Stimulated activated CD4-positive, alpha-beta T cell treated with anti-CD3 and anti-CD28 coated beads, Interleukin-12 subunit alpha, Interleukin-12 subunit beta, amount 100 ng/mL, for 48 hours (primary cell): ENCODE results near the gene MIGA1.
"Not testable (repeated sequence)": the region's sequence is repeated elsewhere in the genome, so short reads cannot be mapped to it uniquely, and the experiment has no call there.

Source experiments
- DNase-seq, 3 donors: peaks; one replicate each; pipeline ENCODE4 v3.0.0-alpha.2; 2020; ENCODE audit warnings: low read depth in 2 of 3, low spot score in 1 of 3

MIGA1 gene

GRCh38 chr1:77797991-77798390 is 18.5 kb downstream of the MIGA1 start:
- DNase-seq = no peak

- no peak for DNase-seq
These were observed 22.6 kb downstream of the MIGA1 start for GRCh38 chr1:77802026-77802425.

- no peak for DNase-seq
These were observed 23.9 kb downstream of the MIGA1 start for GRCh38 chr1:77803371-77803770.

- DNase-seq = not testable (repeated sequence)
These were observed 30.5 kb downstream of the MIGA1 start for GRCh38 chr1:77809787-77810462.

- not testable (repeated sequence) for DNase-seq
These were observed 32.1 kb downstream of the MIGA1 start for GRCh38 chr1:77811589-77811988.

GRCh38 chr1:77817368-77818209 is 38.1 kb downstream of the MIGA1 start:
- no peak for DNase-seq

- no peak for DNase-seq
These were observed 40.7 kb downstream of the MIGA1 start for GRCh38 chr1:77820121-77820520.

GRCh38 chr1:77824079-77824478 is 44.6 kb downstream of the MIGA1 start:
- DNase-seq = no peak

- DNase-seq = no peak
These were observed 45.2 kb downstream of the MIGA1 start for GRCh38 chr1:77824694-77825093.

- no peak for DNase-seq
These were observed 45.8 kb downstream of the MIGA1 start for GRCh38 chr1:77825131-77825709.

GRCh38 chr1:77826851-77827250 is 47.4 kb downstream of the MIGA1 start:
- DNase-seq = not testable (repeated sequence)

GRCh38 chr1:77828098-77828497 is 48.6 kb downstream of the MIGA1 start:
- DNase-seq = no peak

GRCh38 chr1:77829851-77830250 is 50.4 kb downstream of the MIGA1 start:
- no peak for DNase-seq

GRCh38 chr1:77830946-77831345 is 51.5 kb downstream of the MIGA1 start:
- DNase-seq = no peak

GRCh38 chr1:77831566-77831965 is 52.1 kb downstream of the MIGA1 start:
- no peak for DNase-seq

GRCh38 chr1:77831976-77832711 is 52.7 kb downstream of the MIGA1 start:
- no peak for DNase-seq

- no peak for DNase-seq
These were observed 53.5 kb downstream of the MIGA1 start for GRCh38 chr1:77832901-77833300.

GRCh38 chr1:77833521-77834100 is 54.2 kb downstream of the MIGA1 start:
- DNase-seq = no peak

GRCh38 chr1:77834771-77835334 is 55.4 kb downstream of the MIGA1 start:
- DNase-seq = no peak

- no peak for DNase-seq
These were observed 62.1 kb downstream of the MIGA1 start for GRCh38 chr1:77841574-77841973.

- DNase-seq = no peak
These were observed 66.5 kb downstream of the MIGA1 start for GRCh38 chr1:77845951-77846350.
